ENCODE measurements around the gene MBD4.

MBD4 gene

DNA sequence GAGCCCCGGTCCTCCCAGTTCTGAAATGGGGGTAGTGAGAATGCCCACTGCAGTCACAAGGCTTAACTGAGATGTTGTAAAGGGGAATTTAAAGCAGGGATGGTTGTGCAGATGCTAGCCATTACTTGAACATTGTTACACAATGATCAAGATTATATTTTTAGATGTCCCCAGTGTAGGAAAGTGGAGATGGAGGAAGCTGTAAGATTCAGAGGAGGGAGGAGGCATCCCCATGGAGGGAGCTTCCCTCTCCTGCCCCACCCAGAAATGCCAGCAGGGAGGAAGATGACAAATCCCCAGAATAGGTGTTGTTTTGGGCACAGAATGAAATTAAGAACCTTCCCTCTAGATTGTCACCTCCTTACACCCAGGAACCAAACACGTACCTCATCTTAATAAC lies 57.4 kb downstream of the MBD4 start:
- DNase-seq (no peak), ATAC-seq (no peak)

Data from stimulated activated naive CD8-positive, alpha-beta T cell treated with anti-CD3 and anti-CD28 coated beads, Interleukin-15, Interleukin-2, amounts not matched to agents 100 U/mL and 50 U/mL, for 24 hours (primary cell).